Measurements from ENCODE around the gene VGLL4. TPM values are rescaled to one million over a fixed set of nuclear protein-coding genes. Genes with fewer than 3 reads are reported as not detected.

Gene VGLL4
- polyA plus RNA-seq, 2 of the 4 experiments (the other 2 are of a cell fraction): 24.7 to 28.1 TPM

DNA sequence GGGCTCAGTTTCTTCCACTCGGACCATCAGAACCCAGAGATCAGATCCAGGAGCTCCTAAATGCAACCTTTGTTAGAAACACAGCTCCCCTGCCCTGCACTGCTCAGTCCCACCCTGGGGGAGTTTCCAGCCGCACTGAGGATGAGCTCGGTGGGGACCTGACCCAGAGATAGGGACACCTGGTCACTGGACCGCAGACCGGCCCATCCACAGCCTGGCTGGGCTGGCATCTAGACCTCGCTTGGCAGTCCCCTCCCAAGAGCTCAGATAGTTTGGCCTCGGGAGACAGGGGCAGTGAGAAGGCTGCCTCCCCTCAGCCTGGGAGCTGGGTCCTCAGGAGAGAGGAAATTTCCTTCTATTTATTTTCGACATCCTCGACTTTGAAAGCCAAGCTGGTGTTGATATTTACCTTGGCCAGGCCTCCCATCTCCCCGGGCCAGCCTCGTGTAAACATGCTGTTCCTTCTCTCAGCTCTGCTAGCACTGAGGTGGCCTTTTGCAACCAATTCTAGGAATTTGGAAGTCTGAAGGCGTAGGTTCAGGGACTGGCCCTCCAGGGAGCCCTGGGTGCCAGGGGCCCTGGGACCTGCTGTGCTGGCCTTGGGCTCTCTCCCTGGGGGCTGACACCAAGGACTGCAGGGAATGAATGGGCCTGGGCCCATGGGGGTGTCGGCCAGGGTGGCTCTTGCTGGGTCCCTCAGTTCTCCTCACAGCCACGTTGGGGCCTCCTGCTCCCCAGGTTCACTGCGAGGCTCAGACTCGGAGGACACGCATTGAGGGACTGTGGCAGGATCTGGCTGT lies 90.1 kb downstream of the VGLL4 start:
- TF ChIP-seq HOXB13 (CRISPR knock-in tag; IDR thresholded peaks at IDR 0.05; ENCODE audit: low read depth): no peak
- no peak for TF ChIP-seq EHMT2 (IDR thresholded peaks at IDR 0.05; ENCODE audit: low read depth)
- no peak for TF ChIP-seq SREBF2 (IDR thresholded peaks at IDR 0.05)
- no peak for TF ChIP-seq BHLHE40 (IDR thresholded peaks at IDR 0.05; ENCODE audit: low read depth, low read length)
- no peak for TF ChIP-seq FOXS1 (CRISPR knock-in tag; IDR thresholded peaks at IDR 0.05)
- TF ChIP-seq HEYL (CRISPR knock-in tag; IDR thresholded peaks at IDR 0.05): no peak
- no peak for TF ChIP-seq ZFP36 (IDR thresholded peaks at IDR 0.05; ENCODE audit: borderline replicate concordance, partially characterized antibody)
- TF ChIP-seq MAZ (IDR thresholded peaks at IDR 0.05; ENCODE audit: borderline replicate concordance, low read depth, low read length): no peak
- TF ChIP-seq, protein P1, sequence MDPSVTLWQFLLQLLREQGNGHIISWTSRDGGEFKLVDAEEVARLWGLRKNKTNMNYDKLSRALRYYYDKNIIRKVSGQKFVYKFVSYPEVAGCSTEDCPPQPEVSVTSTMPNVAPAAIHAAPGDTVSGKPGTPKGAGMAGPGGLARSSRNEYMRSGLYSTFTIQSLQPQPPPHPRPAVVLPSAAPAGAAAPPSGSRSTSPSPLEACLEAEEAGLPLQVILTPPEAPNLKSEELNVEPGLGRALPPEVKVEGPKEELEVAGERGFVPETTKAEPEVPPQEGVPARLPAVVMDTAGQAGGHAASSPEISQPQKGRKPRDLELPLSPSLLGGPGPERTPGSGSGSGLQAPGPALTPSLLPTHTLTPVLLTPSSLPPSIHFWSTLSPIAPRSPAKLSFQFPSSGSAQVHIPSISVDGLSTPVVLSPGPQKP (IDR thresholded peaks at IDR 0.05; ENCODE audit: low read depth, low read length): no peak
- TF ChIP-seq, protein P2, sequence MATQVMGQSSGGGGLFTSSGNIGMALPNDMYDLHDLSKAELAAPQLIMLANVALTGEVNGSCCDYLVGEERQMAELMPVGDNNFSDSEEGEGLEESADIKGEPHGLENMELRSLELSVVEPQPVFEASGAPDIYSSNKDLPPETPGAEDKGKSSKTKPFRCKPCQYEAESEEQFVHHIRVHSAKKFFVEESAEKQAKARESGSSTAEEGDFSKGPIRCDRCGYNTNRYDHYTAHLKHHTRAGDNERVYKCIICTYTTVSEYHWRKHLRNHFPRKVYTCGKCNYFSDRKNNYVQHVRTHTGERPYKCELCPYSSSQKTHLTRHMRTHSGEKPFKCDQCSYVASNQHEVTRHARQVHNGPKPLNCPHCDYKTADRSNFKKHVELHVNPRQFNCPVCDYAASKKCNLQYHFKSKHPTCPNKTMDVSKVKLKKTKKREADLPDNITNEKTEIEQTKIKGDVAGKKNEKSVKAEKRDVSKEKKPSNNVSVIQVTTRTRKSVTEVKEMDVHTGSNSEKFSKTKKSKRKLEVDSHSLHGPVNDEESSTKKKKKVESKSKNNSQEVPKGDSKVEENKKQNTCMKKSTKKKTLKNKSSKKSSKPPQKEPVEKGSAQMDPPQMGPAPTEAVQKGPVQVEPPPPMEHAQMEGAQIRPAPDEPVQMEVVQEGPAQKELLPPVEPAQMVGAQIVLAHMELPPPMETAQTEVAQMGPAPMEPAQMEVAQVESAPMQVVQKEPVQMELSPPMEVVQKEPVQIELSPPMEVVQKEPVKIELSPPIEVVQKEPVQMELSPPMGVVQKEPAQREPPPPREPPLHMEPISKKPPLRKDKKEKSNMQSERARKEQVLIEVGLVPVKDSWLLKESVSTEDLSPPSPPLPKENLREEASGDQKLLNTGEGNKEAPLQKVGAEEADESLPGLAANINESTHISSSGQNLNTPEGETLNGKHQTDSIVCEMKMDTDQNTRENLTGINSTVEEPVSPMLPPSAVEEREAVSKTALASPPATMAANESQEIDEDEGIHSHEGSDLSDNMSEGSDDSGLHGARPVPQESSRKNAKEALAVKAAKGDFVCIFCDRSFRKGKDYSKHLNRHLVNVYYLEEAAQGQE (IDR thresholded peaks at IDR 0.05): no peak
- no peak for TF ChIP-seq GATA3 (IDR thresholded peaks at IDR 0.05; ENCODE audit: borderline replicate concordance)
- no peak for TF ChIP-seq ZNF302 (CRISPR knock-in tag; IDR thresholded peaks at IDR 0.05)
- TF ChIP-seq TP53 (CRISPR knock-in tag; IDR thresholded peaks at IDR 0.05): no peak
- TF ChIP-seq JUN (IDR thresholded peaks at IDR 0.05): no peak
- no peak for TF ChIP-seq CBX2 (IDR thresholded peaks at IDR 0.05; ENCODE audit: borderline replicate concordance, low read depth)
- TF ChIP-seq SMC3 (IDR thresholded peaks at IDR 0.05): no peak
- TF ChIP-seq RARB (CRISPR knock-in tag; IDR thresholded peaks at IDR 0.05): no peak
- TF ChIP-seq, protein P3, sequence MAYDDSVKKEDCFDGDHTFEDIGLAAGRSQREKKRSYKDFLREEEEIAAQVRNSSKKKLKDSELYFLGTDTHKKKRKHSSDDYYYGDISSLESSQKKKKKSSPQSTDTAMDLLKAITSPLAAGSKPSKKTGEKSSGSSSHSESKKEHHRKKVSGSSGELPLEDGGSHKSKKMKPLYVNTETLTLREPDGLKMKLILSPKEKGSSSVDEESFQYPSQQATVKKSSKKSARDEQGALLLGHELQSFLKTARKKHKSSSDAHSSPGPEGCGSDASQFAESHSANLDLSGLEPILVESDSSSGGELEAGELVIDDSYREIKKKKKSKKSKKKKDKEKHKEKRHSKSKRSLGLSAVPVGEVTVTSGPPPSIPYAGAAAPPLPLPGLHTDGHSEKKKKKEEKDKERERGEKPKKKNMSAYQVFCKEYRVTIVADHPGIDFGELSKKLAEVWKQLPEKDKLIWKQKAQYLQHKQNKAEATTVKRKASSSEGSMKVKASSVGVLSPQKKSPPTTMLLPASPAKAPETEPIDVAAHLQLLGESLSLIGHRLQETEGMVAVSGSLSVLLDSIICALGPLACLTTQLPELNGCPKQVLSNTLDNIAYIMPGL (CRISPR knock-in tag; IDR thresholded peaks at IDR 0.05; ENCODE audit: borderline replicate concordance): no peak
- no peak for TF ChIP-seq CEBPB (IDR thresholded peaks at IDR 0.05)
- no peak for TF ChIP-seq TFCP2L1 (CRISPR knock-in tag; IDR thresholded peaks at IDR 0.05)
- ATAC-seq: peak in 1 of 2 experiments; percentile 24; a peak in 3 of 6 replicates
- no peaks in the 10 kb centered on the region for H3K9me3 ChIP-seq
- 66% methylated on average over 17 of the region's 17 CpGs for WGBS (ENCODE audit: missing lambda C conversion rate)
- H3K4me1 ChIP-seq: peaks cover 6% of the 10 kb centered on the region; the same call in 1 of the 3 replicates
- POLR2A ChIA-PET: no interaction called here
- H3K27ac ChIP-seq: peak overlapping the region in 1 of 2 experiments; percentile 13; a peak in 1 of 6 replicates
- CTCF ChIA-PET: interaction anchor here (1.3 to 1.5 kb wide), 2 partner anchors 12 to 15 kb away, joined by 3 to 5 read pairs; no protein-coding TSS in a partner anchor
- no peak overlapping the region for H3K4me2 ChIP-seq
- DNase-seq (ENCODE audit: low read depth in 1 of 2, low spot score in 1 of 2): no peak
- no peak for FAIRE-seq
- H3K4me3 ChIP-seq: no peak overlapping the region

Data from A549 (cell line).